CD14-positive monocyte (primary cell): ENCODE results near the gene TSPAN5. TPM values are rescaled to one million over a fixed set of nuclear protein-coding genes. Genes with fewer than 3 reads are reported as not detected.

Experiments used
- DNase-seq, 3 donors: peaks; one replicate each; pipeline ENCODE4 v3.0.0-alpha.2; 2011 to 2022
- H2AFZ ChIP-seq: 2 replicates; pipeline ENCODE4 v1.6.0; 2012; ENCODE audit warnings: mild to moderate bottlenecking, low read depth, low read length, inconsistent platforms; ENCODE audit not compliant: insufficient read depth, poor library complexity, severe bottlenecking
- H3K27ac ChIP-seq, 2 donors: 1 replicate in 1 of 2; 2 replicates in 1 of 2; pipeline ENCODE4 v1.5.1; 2012 to 2013; ENCODE audit warnings: low read length in 2 of 2, control low read depth in 1 of 2, inconsistent platforms in 1 of 2, low read depth in 1 of 2, mild to moderate bottlenecking in 1 of 2
- H3K27me3 ChIP-seq, 2 donors: one replicate each; pipeline versions ENCODE4 v1.6.0 to v1.6.1; 2011 to 2013; ENCODE audit warnings: low read length in 2 of 2; ENCODE audit not compliant: control insufficient read depth in 2 of 2, insufficient read depth in 2 of 2
- H3K36me3 ChIP-seq, 2 donors: replicated peaks in 1 of 2; 1 replicate in 1 of 2; 2 replicates in 1 of 2; pipeline versions ENCODE4 v1.5.1 to v1.6.1; 2012 to 2013; ENCODE audit warnings: low read length in 2 of 2, control low read depth in 1 of 2, inconsistent platforms in 1 of 2, mild to moderate bottlenecking in 1 of 2; ENCODE audit not compliant: insufficient read depth in 2 of 2, control insufficient read depth in 1 of 2
- H3K4me1 ChIP-seq, 2 donors: 1 replicate in 1 of 2; 2 replicates in 1 of 2; pipeline versions ENCODE4 v1.5.1 to v1.6.1; 2012 to 2013; ENCODE audit warnings: low read length in 2 of 2, control low read depth in 1 of 2, inconsistent platforms in 1 of 2, mild to moderate bottlenecking in 1 of 2, moderate library complexity in 1 of 2; ENCODE audit not compliant: insufficient read depth in 2 of 2, control insufficient read depth in 1 of 2
- H3K4me2 ChIP-seq: replicated peaks from 2 replicates; pipeline ENCODE3; 2012; ENCODE audit warnings: low read length, moderate library complexity, mild to moderate bottlenecking; ENCODE audit not compliant: poor library complexity, severe bottlenecking; ENCODE audit errors: extremely low read depth
- H3K4me3 ChIP-seq, 3 experiments: fragments of 200-600 bp in 1 of 3; sonication (generic) in 1 of 3; replicated peaks in 1 of 3; 1 replicate in 2 of 3; 2 replicates in 1 of 3; pipeline ENCODE4 v1.5.1; 2011 to 2013; ENCODE audit warnings: low read length in 3 of 3, mild to moderate bottlenecking in 3 of 3, control low read depth in 2 of 3, low read depth in 2 of 3, inconsistent platforms in 1 of 3, moderate library complexity in 1 of 3
- H3K79me2 ChIP-seq: 2 replicates; pipeline ENCODE4 v1.6.0; 2012; ENCODE audit warnings: mild to moderate bottlenecking, control low read depth, inconsistent platforms, low read length, moderate library complexity; ENCODE audit not compliant: insufficient read depth
- H3K9ac ChIP-seq: 2 replicates; pipeline ENCODE4 v1.6.0; 2017; ENCODE audit warnings: low read length, mild to moderate bottlenecking; ENCODE audit not compliant: insufficient read depth, poor library complexity, severe bottlenecking
- H3K9me3 ChIP-seq, 2 donors: replicated peaks in 1 of 2; 1 replicate in 1 of 2; 2 replicates in 1 of 2; pipeline versions ENCODE4 v1.5.1 to v1.6.1; 2012 to 2013; ENCODE audit warnings: low read length in 2 of 2, control low read depth in 1 of 2; ENCODE audit not compliant: control insufficient read depth in 1 of 2, insufficient read depth in 1 of 2
- H4K20me1 ChIP-seq: 2 replicates; pipeline ENCODE4 v1.6.0; 2012; ENCODE audit warnings: mild to moderate bottlenecking, low read length, control low read depth, moderate library complexity; ENCODE audit not compliant: insufficient read depth
- H3K27ac Mint-ChIP-seq, 7 donors: one replicate each; pipeline ENCODE4 v1.8.0; 2020; ENCODE audit warnings: mild to moderate bottlenecking in 7 of 7, mixed read lengths in 7 of 7, moderate library complexity in 6 of 7, inconsistent platforms in 2 of 7
- H3K27me3 Mint-ChIP-seq, 3 donors: one replicate each; pipeline ENCODE4 v1.8.0; 2021 to 2022; ENCODE audit warnings: low read depth in 3 of 3, mild to moderate bottlenecking in 3 of 3, mixed read lengths in 3 of 3, moderate library complexity in 3 of 3, inconsistent platforms in 1 of 3
- H3K36me3 Mint-ChIP-seq, 2 donors: one replicate each; pipeline ENCODE4 v1.8.0; 2020; ENCODE audit warnings: mixed read lengths in 2 of 2, inconsistent platforms in 1 of 2, mild to moderate bottlenecking in 1 of 2
- H3K4me1 Mint-ChIP-seq: one replicate; pipeline ENCODE4 v1.8.0; 2020; ENCODE audit warnings: mild to moderate bottlenecking, mixed read lengths
- H3K4me3 Mint-ChIP-seq, 2 donors: one replicate each; pipeline ENCODE4 v1.8.0; 2020; ENCODE audit warnings: mild to moderate bottlenecking in 2 of 2, mixed read lengths in 2 of 2, moderate library complexity in 1 of 2
- H3K9me3 Mint-ChIP-seq, 7 donors: one replicate each; pipeline ENCODE4 v1.8.0; 2020 to 2022; ENCODE audit warnings: mixed read lengths in 7 of 7, mild to moderate bottlenecking in 6 of 7, moderate library complexity in 6 of 7, inconsistent platforms in 2 of 7
- WGBS: methylation state at CpG from one replicate; pipeline ENCODE4 v1.1.5; 2013; ENCODE audit warnings: missing lambda C conversion rate; ENCODE audit not compliant: insufficient coverage; 5-methylcytosine and 5-hydroxymethylcytosine counted together
- intact Hi-C, 2 donors: fragments of 100-400 bp; cut with micrococcal nuclease; formaldehyde crosslinking; loops; one replicate each; pipeline versions ENCODE4 v1.15.0 to v1.15.1; 2023
- polyA plus RNA-seq, 3 donors: library from polyadenylated mRNA; depleted of rRNA in 1 of 3; unstranded in 2 of 3; stranded (reverse) in 1 of 3; fragments of 300-500 nt in 2 of 3; fragments of >200 nt in 1 of 3; fragmentation: Illumina TruSeq in 2 of 3; gene quantifications; 1 replicate in 2 of 3; 2 replicates in 1 of 3; pipeline ENCODE4 v1.2.3, GENCODE V29; 2012 to 2021
- TF ChIP-seq, protein P1 (sequence below): fragments of 200-600 bp; IDR thresholded peaks from one replicate; pipeline ENCODE4 v1.8.0; 2022; ENCODE audit warnings: antibody characterized with exemption, mild to moderate bottlenecking

Gene TSPAN5
- polyA plus RNA-seq, 3 donors: 0.09 to 1.1 (median 0.13) TPM

DNA sequence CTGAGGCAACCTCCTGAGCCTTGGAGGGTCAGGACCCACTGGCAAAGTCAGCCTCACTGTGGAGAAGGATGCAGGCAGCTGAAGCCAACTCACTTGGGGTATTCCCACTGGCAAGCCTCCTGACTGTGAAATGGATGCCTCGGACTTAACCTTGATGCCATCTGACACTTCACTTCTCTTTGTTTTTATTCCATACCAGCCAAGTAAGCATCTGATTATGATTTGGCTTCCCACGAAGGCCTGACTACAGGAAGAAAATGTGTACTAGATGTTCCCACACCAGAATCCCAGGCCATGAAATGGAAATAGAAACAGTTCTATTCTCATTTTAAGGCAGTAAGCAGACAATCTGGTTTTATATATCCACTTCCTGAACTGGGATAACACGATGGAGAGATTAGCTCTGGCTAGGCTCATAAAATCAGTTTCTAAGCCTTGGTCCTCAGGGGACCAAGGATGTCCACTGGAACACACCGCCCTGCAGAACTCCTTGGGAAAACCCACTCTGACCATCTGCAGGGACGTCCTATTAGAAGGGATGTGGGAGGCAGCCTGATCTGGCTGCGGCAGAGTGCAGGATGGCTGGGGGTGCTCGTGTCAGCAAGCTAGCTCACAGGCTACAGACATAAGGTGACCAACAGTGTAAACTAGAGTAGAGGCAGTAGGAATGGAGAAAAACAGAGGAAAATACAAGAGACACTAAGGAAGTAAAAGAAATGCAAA, 89.3 kb downstream of the TSPAN5 start:
- H3K79me2 ChIP-seq: no peaks in the 10 kb centered on the region
- H4K20me1 ChIP-seq: no peaks in the 10 kb centered on the region
- no peak overlapping the region for H3K9ac ChIP-seq
- H3K4me3 Mint-ChIP-seq: no peak overlapping the region
- H3K9me3 ChIP-seq: no peaks in the 10 kb centered on the region
- H3K4me3 ChIP-seq: no peak overlapping the region
- no peaks in the 10 kb centered on the region for H3K36me3 ChIP-seq
- no peaks in the 10 kb centered on the region for H3K9me3 Mint-ChIP-seq
- no peak overlapping the region for H3K27ac Mint-ChIP-seq
- intact Hi-C loops: no loop called here
- no peak overlapping the region for H3K27ac ChIP-seq
- no peaks in the 10 kb centered on the region for H3K4me1 ChIP-seq
- peaks cover 5% of the 10 kb centered on the region for H3K4me1 Mint-ChIP-seq
- no peak overlapping the region for H3K4me2 ChIP-seq
- H3K27me3 ChIP-seq: no peaks in the 10 kb centered on the region
- no peaks in the 10 kb centered on the region for H3K36me3 Mint-ChIP-seq
- peaks cover 0 to 3% (median 0%) of the 10 kb centered on the region in 3 donors for H3K27me3 Mint-ChIP-seq
- TF ChIP-seq, protein P1, sequence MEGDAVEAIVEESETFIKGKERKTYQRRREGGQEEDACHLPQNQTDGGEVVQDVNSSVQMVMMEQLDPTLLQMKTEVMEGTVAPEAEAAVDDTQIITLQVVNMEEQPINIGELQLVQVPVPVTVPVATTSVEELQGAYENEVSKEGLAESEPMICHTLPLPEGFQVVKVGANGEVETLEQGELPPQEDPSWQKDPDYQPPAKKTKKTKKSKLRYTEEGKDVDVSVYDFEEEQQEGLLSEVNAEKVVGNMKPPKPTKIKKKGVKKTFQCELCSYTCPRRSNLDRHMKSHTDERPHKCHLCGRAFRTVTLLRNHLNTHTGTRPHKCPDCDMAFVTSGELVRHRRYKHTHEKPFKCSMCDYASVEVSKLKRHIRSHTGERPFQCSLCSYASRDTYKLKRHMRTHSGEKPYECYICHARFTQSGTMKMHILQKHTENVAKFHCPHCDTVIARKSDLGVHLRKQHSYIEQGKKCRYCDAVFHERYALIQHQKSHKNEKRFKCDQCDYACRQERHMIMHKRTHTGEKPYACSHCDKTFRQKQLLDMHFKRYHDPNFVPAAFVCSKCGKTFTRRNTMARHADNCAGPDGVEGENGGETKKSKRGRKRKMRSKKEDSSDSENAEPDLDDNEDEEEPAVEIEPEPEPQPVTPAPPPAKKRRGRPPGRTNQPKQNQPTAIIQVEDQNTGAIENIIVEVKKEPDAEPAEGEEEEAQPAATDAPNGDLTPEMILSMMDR: no peak
- H2AFZ ChIP-seq: no peak overlapping the region
- no peak for DNase-seq
- WGBS: 76% methylated on average over 6 of the region's 7 CpGs

DNA sequence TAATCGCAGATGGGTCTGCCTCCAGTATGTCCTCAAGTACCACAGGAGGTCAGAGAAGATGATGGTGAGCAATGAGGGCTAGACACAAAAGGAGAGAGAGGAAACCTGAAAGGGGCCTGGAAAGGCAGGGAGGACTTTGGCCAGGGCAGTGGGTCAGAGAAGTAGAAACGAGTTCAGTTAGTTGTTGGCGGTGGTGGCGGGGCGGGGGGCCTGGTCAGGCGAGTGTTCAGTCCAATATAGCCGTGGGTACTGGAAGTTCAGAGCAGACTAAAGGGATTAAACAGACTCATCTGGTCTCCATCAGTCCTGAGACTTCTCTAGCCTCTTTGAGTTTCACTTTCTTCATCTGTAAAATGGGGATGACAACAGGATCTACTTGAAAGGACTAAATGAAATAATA, 90.8 kb downstream of the TSPAN5 start:
- Histone ChIP-seq H3K27ac (no peak overlapping the region), H3K9ac (no peak overlapping the region), H3K27me3 (no peaks in the 10 kb centered on the region), H4K20me1 (no peaks in the 10 kb centered on the region), H3K36me3 (no peaks in the 10 kb centered on the region), H3K9me3 (no peaks in the 10 kb centered on the region), H3K4me2 (no peak overlapping the region), H2AFZ (no peak overlapping the region), H3K4me1 (no peaks in the 10 kb centered on the region), H3K79me2 (no peaks in the 10 kb centered on the region), H3K4me3 (no peak overlapping the region)
- 86% methylated on average over 5 of the region's 7 CpGs for WGBS
- DNase-seq: no peak
- Mint-ChIP-seq H3K36me3 (no peaks in the 10 kb centered on the region), H3K4me1 (peaks cover 5% of the 10 kb centered on the region), H3K9me3 (no peaks in the 10 kb centered on the region), H3K27ac (no peak overlapping the region), H3K4me3 (no peak overlapping the region), H3K27me3 (peaks cover 0 to 3% (median 0%) of the 10 kb centered on the region in 3 donors)
- TF ChIP-seq, protein P1: no peak
- intact Hi-C loops: no loop called here
